GM10248 (cell line): Measurements from ENCODE around the gene SLC6A11.

Experiments used
- CTCF ChIA-PET: fragments of 300-600 bp; sonication (Branson Sonifier 250); formaldehyde crosslinking; extraction: SDS; loops from one replicate; lab custom pipeline; 2021; ENCODE audit warnings: antibody characterized with exemption; lab: Yijun Ruan, JAX
- POLR2A ChIA-PET: fragments of 350-650 bp; sonication (Branson Sonifier 250); formaldehyde crosslinking; extraction: SDS; loops from one replicate; lab custom pipeline; 2020; ENCODE audit warnings: antibody characterized with exemption; lab: Yijun Ruan, JAX
- DNase-seq: peaks from one replicate; pipeline ENCODE4 v3.0.0; 2012; ENCODE audit errors: extremely low spot score
- CTCF ChIP-seq: IDR thresholded peaks from 2 replicates; pipeline ENCODE4 v1.5.1; 2012; ENCODE audit warnings: mild to moderate bottlenecking, low read depth; ENCODE audit errors: extremely low read depth, missing control alignments, control extremely low read depth

The SLC6A11 gene

DNA sequence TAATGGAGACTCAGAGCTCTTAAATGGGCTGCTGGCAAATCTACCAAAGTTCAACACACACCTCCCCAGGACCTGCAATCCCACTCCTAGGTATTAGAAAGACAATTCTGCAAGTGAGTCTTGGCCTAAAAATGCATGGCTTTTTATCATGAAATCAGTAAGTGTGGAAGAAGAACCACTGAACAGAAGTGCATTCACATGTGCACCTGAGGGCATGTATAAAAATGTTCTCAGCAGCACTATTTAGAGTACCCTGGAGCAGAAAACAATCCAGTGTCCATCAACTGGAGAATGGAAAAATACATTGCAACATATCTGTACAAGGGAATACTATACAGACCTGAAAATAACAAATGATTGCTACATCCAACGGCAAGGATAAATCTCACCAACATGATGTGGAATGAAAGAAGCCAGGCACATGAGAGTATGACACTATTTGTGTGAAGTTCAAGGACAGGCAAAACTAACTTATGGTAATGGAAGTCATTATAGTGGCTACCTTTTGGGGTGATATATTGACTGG is 168.4 kb downstream of the SLC6A11 start:
- ChIA-PET CTCF (interaction anchor here (1.0 to 1.2 kb wide), 2 partner anchors 17 kb away, joined by 3 read pairs; no protein-coding TSS in a partner anchor), POLR2A (no interaction called here)
- DNase-seq: no peak
- TF ChIP-seq CTCF: no peak

- no peak for DNase-seq
- CTCF ChIA-PET: interaction anchor here (1.2 kb wide), 1 partner anchor 17 kb away, joined by 3 read pairs; no protein-coding TSS in a partner anchor
- no peak for TF ChIP-seq CTCF
- POLR2A ChIA-PET: interaction anchor here (0.6 kb wide), 1 partner anchor 615 kb away, joined by 5 read pairs; no protein-coding TSS in a partner anchor
Measured at GRCh38 chr3:10985181-10985580, 169.2 kb downstream of the SLC6A11 start.

DNA sequence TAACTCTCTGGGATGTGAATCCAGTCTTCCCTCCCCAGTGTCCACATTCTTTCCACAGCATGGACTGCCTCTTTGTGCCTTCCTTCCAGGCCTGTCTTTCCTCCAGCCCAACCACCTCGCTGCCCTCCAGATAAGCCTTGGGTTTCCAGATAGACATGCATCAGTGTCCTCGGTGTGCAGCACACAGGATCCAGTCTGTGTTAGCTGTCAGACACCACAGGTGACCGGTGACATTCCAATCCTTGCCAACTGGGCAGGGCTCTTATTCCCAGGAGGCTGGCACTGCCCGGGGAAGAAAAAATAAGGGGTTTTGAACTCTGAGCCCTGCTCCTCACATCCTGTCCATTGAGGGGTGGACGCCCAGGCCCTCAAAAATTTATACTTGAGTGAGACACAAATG is 170.6 kb downstream of the SLC6A11 start:
- TF ChIP-seq CTCF: no peak
- DNase-seq: no peak
- POLR2A ChIA-PET: no interaction called here
- CTCF ChIA-PET: interaction anchor here (1.7 kb wide), 1 partner anchor 55 kb away, joined by 4 read pairs; no protein-coding TSS in a partner anchor

- no peak for TF ChIP-seq CTCF
- DNase-seq: no peak
- CTCF ChIA-PET: interaction anchor here (1.0 to 1.1 kb wide), 2 partner anchors 41 to 73 kb away, joined by 3 read pairs; no protein-coding TSS in a partner anchor
- POLR2A ChIA-PET: no interaction called here
Measured at GRCh38 chr3:10988001-10988665, 172.1 kb downstream of the SLC6A11 start.

DNA sequence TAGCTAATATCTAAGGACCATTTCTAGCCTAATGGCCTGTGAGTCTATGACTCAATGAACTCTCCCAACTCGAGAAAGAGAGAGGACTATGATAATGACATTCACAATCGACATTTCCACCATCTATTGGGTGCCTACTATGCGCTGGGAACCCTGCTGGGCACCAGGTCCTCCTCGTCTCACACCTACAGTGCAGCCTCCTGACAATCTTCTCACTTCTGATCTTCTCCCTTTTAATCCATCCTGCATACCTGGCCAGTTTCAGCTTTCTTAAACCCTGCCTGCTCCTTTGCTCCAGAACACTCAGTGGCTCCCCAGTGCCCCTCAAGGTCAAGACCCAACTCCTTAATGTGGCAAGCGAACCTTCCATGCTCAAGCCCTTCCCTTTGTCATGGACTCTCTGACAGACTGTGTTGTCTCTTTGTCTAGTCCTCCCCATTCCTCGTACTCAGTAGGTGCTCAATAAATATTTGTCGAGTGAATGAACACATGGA is 173.0 kb downstream of the SLC6A11 start:
- TF ChIP-seq CTCF: no peak
- DNase-seq: no peak
- ChIA-PET CTCF (interaction anchor here (1.1 kb wide), 1 partner anchor 72 kb away, joined by 3 read pairs; no protein-coding TSS in a partner anchor), POLR2A (no interaction called here)
